HL-60 (cell line): ENCODE results near the gene NFYC.

ENCODE experiments used
- DNase-seq, 2 experiments: peaks; one replicate each; pipeline ENCODE4 v3.0.0-alpha.2; 2010 to 2020; ENCODE audit warnings: low read depth in 1 of 2, low spot score in 1 of 2
- H3K27ac ChIP-seq: fragments of 250-450 bp; sonication (Bioruptor Pico); replicated peaks from 2 replicates; pipeline ENCODE4 v1.5.1; 2020; ENCODE audit warnings: mild to moderate bottlenecking, moderate library complexity
- H3K27me3 ChIP-seq: fragments of 250-450 bp; sonication (Bioruptor Pico); 2 replicates; pipeline ENCODE4 v1.5.1; 2021; ENCODE audit warnings: mild to moderate bottlenecking, moderate library complexity; ENCODE audit not compliant: insufficient read depth, poor library complexity, severe bottlenecking
- H3K4me3 ChIP-seq: replicated peaks from 2 replicates; pipeline ENCODE4 v1.5.1; 2011; ENCODE audit warnings: mild to moderate bottlenecking, control low read depth, low read length; ENCODE audit not compliant: insufficient read depth
- CTCF ChIP-seq: IDR thresholded peaks from one replicate; pipeline ENCODE4 v1.5.1; 2011; ENCODE audit warnings: low read length, control low read depth, inconsistent platforms; ENCODE audit not compliant: insufficient read depth
- GABPA ChIP-seq: IDR thresholded peaks from 2 replicates; pipeline ENCODE4 v1.6.1; 2012; ENCODE audit warnings: low read depth
- POLR2AphosphoS5 ChIP-seq: IDR thresholded peaks from 2 replicates; pipeline ENCODE4 v1.6.1; 2012; ENCODE audit warnings: low read depth
- REST ChIP-seq: IDR thresholded peaks from 2 replicates; pipeline ENCODE4 v1.6.1; 2012; ENCODE audit warnings: low read depth; ENCODE audit not compliant: insufficient replicate concordance
- SPI1 ChIP-seq: IDR thresholded peaks from 2 replicates; pipeline ENCODE4 v1.6.1; 2012; ENCODE audit warnings: low read depth, mild to moderate bottlenecking, borderline replicate concordance

The NFYC gene

GRCh38 chr1:40739455-40740008 is 48.0 kb downstream of the NFYC start:
- Histone ChIP-seq H3K27me3 (no peaks in the 10 kb centered on the region), H3K4me3 (no peak overlapping the region), H3K27ac (no peak overlapping the region)
- TF ChIP-seq GABPA, result no peak
- TF ChIP-seq SPI1, result no peak
- TF ChIP-seq REST, result no peak
- no peak for TF ChIP-seq CTCF
- no peak for TF ChIP-seq POLR2AphosphoS5
- DNase-seq, result no peak

- Histone ChIP-seq H3K27me3 (no peaks in the 10 kb centered on the region), H3K4me3 (no peak overlapping the region), H3K27ac (no peak overlapping the region)
- TF ChIP-seq SPI1 (no peak), REST (no peak), CTCF (no peak), POLR2AphosphoS5 (no peak), GABPA (no peak)
- no peak for DNase-seq
These were observed 48.8 kb downstream of the NFYC start for GRCh38 chr1:40740039-40740996.

GRCh38 chr1:40740997-40741736 is 49.7 kb downstream of the NFYC start:
- Histone ChIP-seq H3K27ac (no peak overlapping the region), H3K27me3 (no peaks in the 10 kb centered on the region)
- TF ChIP-seq POLR2AphosphoS5, result no peak
- no peak for TF ChIP-seq CTCF
- TF ChIP-seq REST, result no peak
- TF ChIP-seq GABPA, result no peak
- TF ChIP-seq SPI1, result no peak

More at GRCh38 chr1:40740997-40741736, 49.7 kb downstream of the NFYC start:
- no peak overlapping the region for H3K4me3 ChIP-seq
- DNase-seq, result no peak
